SHP77 treated with DMSO at 0.1 percent for 48 hours (cell line): ENCODE measurements around the gene JHY.
"Not testable (repeated sequence)": the region's sequence is repeated elsewhere in the genome, so short reads cannot be mapped to it uniquely, and the experiment has no call there.

Experiments used
- DNase-seq: peaks from one replicate; lab custom pipeline; 2025; lab: John Stamatoyannopoulos, UW

JHY gene

DNA sequence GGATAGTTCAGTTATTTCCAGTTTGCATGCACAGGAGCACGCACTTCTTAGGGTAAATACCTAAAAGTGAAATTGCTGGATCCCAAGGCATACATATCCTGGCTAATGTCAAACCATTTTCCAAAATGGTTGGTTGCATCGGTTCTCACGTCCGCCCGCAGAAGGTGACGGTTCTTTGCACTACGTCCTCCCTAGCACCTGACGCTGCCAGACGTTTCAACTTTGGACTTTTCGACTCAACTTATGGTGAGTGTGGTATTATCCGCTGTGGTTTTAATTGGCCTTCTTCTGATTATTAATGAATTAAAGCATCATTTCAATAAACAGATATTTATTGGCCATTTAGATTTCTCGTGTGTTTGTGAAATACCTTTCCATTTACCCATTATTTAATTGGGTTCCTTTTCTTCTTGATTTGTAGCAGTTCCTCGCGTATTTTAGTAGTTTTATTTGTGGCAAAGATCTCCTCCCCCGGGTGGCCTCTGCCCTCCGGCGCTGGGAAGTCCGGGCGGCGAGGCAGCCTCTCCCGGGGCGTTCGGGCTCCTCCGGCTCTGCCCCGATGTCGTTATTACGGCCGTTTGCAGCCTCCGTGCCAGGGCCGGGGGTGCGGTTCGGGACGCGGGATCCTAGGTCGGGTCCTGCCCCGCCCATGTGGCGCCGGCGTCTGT is at the start of gene JHY:
TSS of gene JHY (plus strand) at position 571 of the 668 bp plus-strand sequence. CDS start 3,091 bp downstream, outside the sequence.
- no peak for DNase-seq

DNA sequence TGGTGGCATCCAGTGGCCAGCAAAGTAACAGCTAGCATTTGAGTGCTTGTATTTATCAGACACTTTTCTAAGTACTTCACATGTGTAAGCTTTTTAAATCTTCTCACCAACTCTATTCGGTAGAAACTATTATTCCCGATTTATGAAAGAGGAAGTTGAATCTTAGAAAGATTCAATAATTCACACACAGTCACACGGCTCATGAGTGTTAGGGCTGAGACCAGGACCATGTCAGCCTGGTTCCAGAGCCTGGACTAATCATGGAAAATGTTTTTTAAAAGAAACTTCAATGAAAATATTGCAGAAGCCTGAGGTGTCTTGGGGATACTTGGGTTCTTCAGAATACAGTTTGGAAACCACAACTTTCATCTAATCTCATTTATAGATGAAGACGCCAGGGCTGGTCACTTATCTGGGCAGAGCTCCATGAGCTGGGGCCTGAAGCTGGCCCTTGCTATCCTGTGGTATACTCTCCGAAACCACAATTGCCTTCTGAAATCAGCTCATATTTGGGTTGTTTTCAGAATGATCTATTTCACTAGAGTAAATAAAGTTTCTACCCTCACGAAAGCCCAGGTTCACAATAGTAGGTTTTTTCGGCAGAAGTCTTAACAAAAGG is 48.6 kb upstream of the JHY start:
- no peak for DNase-seq

DNA sequence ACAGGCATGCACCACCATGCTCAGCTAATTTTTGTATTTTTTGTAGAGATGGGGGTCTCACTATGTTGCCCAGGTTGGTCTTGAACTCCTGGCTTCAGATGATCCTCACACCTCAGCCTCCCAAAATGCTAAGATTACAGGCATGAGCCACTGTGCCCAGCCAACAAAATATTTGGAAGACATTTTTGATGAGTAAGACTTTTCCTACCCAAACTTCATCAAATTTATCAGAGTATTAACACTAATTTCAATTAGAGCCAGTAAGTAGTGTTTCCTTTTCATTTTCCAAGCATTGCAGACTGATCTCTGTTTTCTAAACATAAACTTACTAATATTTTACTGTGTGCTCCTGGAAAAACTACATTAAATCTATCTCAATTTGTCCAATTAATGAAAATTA is 45.6 kb upstream of the JHY start:
- DNase-seq = no peak

DNA sequence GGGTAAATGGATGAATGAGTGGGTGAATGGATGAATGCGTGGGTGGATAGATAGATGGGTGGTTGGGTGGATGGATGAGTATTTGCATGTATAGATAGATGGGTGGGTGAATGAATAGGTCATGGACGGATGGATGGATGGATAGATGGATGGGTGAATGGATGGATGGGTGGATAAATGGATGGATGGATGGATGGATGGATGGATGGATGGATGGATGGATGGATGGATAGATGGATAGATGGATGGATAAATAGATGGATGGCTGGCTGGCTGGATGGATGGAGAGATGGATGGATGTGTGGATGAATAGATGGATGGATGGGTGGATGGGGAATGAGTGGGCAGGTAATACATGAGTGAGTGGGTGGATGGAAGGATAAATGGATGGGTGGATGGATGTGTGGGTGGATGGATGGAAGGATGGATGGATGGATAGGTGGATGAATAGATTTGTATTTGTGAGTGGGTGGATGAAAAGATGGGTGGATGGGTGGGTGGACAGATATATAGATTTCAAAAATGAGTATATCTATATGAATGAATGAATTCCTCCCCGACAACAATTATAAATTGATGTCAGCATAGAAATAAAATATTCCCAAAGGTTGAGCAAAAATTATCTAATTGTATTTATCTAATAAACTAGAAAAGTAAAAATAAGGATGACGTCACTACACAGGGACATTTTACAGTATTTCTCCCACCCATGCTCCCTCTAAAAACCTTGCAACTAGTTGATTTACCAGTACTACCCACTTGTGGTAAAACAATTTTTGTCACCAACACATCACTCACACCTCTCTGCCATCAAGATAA is 44.8 kb upstream of the JHY start:
- no peak for DNase-seq

DNA sequence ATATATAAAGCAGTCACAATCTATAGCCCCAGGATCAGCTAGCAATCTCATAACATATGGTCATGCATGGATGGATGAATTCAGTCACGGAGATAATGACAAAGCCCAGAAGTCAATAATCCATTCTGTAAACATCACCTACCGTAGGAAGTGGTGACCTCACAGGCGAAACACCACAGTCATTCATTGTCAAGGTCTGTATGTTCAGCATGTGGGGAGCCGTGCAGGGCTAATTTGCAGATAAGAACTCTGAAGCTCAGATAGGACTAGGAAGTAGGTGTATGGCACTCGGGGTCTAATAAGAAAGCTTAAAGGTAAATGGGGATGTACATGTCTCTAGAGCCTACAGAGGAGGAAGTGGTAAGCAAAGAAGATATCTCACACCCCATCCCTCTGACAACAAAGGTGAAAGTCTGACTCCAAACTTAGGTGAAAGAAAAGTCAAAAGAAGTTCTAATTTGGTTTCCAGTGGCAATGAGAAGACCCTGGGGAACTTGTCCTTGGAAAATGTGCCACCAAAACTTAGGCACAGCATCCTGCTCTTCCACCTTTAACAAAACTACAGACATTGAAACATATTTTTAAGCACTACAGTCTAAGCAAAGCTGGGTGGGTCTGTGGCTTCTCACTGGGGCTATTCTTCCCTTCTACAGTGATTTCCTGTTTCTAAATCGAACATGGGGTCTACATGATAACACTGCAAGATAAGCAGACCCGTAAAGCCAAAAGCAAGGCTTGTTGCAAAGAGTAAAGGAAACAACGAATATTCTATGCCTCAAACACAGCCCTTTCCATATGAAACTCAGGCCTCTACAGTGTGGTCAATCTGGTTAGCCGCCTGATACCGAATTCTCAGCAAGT is 39.0 kb upstream of the JHY start:
- no peak for DNase-seq

DNA sequence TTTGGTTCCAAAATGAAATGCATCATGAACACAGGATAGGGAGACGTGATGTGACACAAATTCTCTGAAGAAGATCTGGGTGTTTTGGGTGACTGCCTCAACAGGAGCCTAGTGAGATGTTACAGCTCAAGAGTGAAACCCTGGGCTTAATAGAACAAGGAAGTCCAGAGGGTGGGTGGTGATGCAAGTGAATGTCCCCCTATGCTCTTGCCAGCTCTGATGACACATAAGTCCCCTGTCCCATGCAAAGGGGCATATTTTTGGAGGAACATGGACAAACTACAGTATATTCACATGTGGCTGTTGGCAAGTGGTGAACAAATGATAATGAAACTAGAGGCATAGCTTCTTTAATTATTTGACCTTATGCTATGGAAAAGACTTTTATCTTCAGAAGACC is 35.1 kb upstream of the JHY start:
- no peak for DNase-seq

DNA sequence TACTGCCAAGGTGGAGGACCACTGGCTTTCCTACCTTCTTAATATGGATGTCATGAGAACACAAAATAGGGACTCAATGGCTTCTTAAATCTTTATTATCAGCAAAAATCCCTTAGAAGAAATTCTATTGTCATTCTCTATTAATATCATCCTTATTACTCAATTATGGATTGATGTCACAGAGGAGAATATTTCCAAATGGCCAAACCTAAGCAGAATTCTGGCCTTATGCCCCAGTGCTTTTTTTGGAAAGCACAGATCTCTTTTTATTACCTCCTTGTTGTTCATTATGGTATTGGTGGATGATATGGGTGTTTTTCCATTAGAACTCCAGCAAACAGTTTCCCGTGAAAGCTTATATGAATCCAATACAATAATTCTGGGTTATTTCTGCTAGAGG is 34.4 kb upstream of the JHY start:
- DNase-seq = no peak

DNA sequence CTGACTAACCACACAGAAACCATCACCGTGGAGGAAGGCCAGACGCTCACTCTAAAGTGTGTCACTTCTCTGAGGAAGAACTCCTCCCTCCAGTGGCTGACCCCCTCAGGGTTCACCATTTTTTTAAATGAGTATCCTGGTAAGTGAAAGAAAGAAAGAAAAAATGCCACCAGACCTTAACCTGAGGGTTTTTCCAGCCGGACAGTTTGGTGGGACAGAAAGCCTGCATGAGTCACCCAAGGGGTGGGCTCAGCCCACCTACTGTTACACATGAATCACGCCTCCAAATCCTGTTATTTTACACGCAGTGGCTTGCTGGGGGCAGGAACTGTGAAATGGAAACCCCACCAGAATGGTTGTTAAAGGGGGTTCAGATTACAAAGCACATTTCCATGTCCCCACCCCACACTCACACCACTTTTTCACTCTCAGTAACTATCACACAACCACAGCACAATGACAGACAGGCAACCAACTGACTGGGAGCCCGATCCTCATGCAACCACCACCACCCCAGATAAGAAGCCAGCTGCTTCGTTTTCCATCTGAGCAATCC is 32.4 kb upstream of the JHY start:
- no peak for DNase-seq

DNA sequence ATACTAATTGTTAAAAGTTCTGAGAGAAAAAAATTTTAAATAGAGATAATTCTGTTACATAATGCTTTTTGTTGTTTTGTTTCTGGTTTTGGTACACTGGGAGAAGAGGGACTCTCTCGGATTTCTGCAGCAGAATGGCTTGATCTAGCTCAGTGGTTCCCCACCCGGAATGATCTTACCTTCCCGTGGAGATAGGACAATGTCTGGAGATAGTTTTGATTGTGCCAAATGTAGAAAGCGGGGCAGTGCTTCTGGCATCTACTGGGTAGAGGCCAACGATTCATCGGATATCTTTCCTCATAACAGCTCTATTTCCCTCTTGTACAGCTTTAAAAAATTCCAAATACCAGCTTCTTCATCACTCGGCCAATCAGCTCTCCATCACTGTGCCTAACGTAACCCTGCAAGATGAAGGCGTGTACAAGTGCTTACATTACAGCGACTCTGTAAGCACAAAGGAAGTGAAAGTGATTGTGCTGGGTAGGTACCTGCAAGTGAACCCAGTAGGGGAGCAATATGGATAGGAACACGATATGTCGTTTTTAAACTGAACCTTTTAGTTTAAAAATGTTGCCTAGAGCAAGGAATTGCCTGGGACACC is 31.1 kb upstream of the JHY start:
- no peak for DNase-seq

DNA sequence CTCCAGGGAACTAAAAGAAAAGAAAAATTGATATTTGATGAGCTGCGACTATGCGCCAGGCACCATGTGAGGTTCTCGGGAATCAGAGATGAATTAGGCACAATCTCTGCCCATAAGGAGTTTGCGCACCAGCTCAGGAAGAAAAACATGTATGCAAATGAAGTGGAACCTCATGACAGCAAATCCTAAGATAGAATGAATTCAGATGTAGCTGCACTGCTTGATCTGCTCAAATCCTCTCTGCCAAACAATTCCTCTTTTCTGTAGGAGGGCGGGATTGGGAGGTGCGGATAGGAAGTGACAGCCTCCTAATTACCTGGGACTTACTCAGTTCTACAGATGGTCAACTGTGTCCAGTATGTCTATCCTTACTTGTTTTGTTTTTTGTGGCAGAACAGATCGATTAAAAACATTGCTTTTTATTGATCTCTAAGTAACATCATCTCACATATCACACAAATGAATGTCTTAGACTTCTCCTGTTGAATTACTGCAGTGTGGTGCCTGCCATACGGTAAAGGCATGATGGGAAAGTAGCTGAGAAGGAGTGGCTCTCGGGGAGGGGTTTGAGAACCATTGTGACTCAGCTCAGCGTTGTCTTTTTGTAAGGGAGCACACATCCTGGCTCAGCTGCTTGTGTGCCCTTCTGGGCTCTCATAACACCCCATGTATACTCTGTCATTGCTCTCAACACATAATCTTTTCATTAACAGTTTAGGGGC is 30.3 kb upstream of the JHY start:
- DNase-seq = no peak

DNA sequence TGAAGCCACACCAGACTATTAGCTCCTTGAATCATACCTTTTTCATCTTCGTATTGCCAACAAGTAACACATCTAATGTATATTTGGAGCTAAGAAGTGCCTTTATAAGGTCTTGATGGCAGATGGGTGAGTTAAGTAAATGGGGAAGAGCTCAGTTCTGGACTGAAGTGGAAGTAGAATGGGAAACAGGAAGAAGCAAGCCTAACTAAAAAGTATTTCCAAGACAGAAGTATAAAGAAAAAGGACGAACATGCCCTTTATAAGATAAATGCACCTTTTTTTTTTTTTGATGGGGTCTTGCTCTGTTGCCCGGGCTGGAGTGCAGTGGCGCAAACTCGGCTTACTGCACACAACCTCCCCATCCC is 29.8 kb upstream of the JHY start:
- DNase-seq = no peak

DNA sequence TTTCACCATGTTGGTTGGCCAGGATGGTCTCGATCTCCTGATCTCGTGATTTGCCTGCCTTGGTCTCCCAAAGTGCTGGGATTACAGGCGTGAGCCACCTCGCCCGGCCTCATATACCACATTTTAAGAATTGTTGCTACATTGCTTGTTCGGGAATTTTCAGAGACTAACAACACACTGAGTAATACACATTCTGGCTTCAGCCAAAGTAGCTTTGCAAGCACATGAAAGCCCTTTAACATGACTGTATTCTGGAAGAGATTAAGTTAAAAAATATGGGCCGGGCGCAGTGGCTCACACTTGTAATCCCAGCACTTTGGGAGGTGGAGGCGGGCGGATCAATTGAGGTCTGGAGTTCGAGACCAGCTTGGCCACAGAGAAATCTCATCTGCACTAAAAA is 29.3 kb upstream of the JHY start:
- DNase-seq = no peak

DNA sequence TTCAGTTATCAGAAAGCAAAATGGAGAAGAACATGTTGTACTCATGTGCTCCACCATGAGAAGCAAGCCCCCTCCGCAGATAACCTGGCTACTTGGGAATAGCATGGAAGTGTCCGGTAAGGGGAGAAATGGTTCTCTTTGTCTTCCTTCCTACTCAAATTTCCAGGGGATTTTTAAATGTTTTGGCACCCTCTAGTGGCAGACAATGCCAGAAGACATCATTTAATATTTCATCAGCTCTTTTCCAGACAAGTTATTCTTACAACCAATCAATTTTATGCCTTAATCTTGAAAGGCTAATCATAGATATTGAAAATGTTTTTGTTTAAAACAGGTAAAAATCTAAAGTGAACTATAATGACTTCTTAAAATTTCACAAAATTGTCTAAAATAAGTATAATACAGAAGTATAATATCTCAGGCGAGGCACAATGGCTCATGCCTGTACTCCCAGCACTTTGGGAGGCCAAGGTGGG is 28.6 kb upstream of the JHY start:
- DNase-seq = peak; percentile 51

DNA sequence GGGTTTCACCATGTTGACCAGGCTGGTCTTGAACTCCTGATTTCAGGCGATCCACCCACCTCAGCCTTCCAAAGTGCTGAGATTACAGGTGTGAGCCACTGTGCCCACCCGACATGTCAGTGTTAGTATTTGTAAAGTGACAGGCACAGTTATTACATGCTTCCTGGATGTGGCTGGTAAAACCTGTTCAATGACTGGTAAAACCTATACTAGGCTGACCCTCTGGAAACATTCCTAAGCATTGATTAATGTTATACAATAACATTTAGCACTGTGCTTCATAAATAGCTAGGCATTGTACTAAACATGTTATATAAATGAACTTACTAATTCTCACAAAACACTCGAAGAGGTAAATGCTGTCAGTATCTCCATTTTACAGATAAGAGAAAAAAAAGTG is 20.9 kb upstream of the JHY start:
- no peak for DNase-seq

DNA sequence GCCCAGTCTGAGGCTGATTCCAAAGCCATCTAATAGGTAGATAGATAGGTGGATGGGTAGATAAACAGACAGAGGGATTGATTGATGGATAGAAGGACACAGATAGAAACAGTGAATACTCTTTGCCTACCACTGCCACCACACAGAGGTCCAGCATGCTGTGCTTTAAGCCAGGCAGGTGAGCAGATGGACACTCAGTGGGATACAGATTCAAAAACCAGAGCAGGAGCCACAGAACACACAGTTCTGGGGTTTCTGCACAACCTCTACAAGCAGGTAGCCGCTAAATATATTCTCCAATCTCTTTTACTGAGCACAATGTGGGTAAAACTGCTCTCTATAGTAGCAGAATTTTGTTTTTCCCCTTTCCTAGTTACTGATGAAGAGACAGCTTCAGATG is 20.5 kb upstream of the JHY start:
- DNase-seq = no peak

DNA sequence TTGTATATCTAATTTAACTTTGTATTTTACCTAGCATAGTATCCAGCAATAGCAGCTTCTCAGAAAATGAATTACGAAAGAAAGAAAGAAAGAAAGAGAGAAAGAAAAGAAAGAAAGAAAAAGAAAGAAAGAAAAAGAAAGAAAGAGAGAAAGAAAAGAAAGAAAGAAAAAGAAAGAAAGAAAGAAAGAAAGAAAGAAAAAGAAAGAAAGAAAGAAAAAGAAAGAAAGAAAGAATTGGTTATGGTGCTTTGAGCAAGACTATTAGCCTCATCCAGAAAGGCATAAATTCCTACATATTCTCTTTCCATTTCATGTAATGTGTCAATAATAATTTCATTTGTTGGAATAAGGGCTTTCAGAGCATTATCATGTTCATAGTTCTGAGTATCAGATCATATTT is 19.4 kb upstream of the JHY start:
- DNase-seq = not testable (repeated sequence)

DNA sequence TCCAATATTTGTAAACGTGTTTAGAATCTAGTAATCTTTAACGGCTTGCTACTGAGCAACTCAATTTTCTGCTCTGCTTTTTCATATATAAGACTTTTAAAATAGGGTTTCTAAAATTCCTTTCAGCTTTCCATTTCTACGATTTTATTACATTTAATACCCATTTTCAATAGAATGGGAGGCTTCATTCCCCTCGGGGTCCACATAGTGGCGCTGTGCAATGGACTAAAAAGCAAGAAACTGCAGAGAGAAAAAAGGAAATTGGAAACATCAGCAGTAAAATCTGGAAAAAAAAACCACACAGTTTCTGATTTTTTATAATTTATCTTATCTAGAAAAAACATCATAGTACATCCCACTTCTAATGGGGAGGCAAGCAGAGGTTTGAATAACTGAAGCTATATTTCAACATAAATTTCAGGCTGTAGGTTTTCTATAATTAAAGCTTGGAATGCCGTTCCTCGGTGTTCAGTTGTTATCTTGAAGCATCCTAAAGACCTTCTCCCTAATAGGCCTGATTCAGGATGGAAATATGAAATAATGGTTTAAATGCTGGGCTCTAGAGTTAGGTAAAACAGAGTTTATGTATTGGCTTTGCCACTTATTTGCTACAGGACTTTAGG is 18.7 kb upstream of the JHY start:
- DNase-seq = no peak

DNA sequence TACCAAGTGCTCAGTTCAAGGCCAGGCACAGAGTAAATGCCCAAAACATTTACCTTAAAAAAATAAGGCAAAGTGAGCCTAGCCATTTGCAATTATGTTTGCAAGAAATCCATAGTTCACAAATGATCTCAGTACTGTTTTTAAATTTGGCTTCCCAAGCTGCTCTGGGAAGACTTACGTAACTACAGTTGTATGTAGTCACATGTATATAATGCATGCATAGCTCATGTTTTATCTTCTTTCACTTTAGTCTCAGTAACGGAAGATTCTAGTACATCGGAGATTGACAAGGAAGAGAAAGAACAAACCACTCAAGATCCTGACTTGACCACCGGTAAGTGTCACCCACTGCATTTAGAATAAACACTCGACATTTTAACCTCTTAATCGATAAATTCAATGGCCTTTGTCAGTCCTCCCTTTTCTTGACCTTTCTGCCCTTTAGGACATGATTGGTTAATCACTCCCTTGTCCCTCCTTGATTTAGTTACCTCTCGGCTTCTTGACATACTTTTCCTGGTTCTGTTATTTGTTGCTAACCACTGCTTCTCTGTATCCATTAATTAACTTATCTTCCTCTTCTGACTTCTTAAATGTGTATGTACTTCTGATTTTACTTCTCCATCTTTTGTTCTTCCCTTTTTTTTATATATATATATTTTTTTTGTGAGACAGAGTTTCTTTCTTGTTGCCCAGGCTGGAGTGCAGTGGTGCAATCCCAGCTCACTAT is 18.0 kb upstream of the JHY start:
- DNase-seq = no peak

DNA sequence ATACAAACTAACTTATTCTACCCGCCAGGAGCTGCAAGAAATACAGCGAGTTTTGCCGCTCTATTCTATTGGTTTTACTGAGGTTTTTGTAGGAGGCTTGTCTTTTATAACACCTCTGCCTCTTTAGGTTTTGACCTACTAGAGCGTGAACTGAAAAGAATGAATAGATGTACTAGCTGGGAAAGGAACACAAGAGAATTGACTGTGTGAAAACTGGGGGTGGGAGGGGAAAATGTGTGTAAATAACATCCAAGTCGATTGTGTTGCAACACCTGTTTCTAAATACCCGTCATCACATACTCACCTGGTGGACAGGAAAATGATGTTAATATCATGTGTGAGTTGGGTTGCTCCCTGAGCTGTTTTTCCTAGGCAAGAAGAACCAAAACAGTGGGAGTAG is 12.9 kb upstream of the JHY start:
- no peak for DNase-seq

DNA sequence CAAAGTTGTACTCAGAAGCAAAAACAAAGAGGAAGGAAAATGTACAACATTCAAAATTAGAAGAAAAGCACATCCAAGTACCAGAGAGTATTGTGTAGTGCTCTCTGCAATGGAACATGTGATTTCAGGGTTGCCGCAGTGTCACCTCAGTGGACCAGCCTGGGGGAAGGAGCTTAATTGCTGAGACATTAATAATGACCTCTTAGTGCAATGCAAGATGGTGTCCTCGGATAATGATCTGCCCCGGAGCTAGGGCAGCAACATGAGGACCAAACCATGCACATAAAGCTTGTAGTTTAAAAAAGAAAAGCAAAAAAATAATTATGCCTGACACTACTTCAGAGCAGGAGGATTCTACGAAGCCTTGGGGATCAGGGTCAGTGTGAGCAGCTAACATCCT is 11.3 kb upstream of the JHY start:
- DNase-seq = no peak
